GM19372 (cell line): ENCODE results near the gene UQCC2.

Source experiments
- ATAC-seq: cut with Tn5 transposase; IDR thresholded peaks from one replicate; pipeline ENCODE4 v1.9.1; 2021; ENCODE audit warnings: mild to moderate bottlenecking, low read depth, moderate library complexity; ENCODE audit not compliant: unreplicated experiment

The UQCC2 gene

GRCh38 chr6:33662318-33662717 is 49.2 kb downstream of the UQCC2 start:
- no peak for ATAC-seq

DNA sequence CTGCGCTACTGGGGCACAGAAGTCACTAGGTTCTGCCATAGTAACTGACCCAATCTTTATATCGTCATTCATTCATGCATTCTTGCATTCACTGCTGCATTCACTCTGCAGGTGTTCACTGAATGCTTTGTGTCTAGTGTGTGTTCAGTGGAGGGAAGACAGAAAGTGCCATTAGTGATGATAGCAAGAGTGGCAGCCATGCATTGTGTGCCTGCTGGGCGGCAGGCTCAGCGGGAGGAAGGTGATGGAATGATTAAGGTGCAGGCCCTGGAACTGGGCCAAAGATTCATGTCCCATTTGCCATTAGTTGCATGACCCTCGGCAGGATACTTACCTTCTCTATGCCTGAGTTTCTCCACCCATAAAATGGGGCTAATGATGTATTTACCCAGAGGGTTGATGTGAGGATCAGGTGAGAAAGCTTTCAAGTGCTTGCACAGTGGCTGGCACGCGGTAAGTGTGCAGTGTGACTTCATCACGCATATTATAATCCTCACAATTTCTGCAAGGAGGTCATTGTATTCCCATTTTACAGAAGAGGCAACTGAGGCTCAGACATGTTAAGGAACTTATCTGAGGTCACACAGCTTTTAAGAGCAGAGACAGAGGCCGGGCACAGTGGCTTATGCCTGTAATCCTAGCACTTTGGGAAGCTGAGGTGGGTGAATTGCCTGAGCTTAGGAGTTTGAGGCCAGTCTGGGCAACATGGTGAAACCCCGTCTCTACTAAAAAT is 50.2 kb downstream of the UQCC2 start:
- ATAC-seq, result no peak

- no peak for ATAC-seq
Observed at GRCh38 chr6:33659986-33660385, 51.5 kb downstream of the UQCC2 start.

GRCh38 chr6:33658982-33659689 is 52.4 kb downstream of the UQCC2 start:
- no peak for ATAC-seq

- ATAC-seq, result no peak
Observed at GRCh38 chr6:33656844-33657243, 54.7 kb downstream of the UQCC2 start.

GRCh38 chr6:33654831-33655554 is 56.5 kb downstream of the UQCC2 start:
- no peak for ATAC-seq

- ATAC-seq, result no peak
Observed at GRCh38 chr6:33652002-33652401, 59.5 kb downstream of the UQCC2 start.

DNA sequence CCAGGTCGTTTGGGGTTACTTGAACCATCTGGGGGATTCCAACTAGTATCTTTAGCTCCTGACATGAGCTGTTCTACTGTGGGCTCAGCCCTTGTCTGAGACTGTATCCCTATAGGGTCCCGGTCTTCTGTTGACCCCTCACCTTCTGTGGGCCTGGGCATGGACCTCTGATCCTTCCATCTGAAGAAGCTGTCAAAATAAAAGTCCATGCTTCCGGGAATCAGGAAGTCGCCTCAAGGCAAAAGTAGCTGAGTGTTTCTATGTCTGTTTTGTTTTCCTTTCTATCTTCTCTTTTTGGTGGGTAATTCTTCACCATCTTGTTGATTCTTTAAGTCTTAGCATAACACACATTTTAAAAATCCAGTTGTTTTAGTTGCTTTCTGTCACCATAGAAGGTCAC is 60.1 kb downstream of the UQCC2 start:
- no peak for ATAC-seq
